ENCODE measurements around the gene GSTT4.
"Not testable (repeated sequence)": the region's sequence is repeated elsewhere in the genome, so short reads cannot be mapped to it uniquely, and the experiment has no call there.

GSTT4 gene

GRCh38 chr22:24023204-24023789 lies 18.0 kb upstream of the GSTT4 start:
- no peak for DNase-seq

GRCh38 chr22:24021304-24021703 lies 16.1 kb upstream of the GSTT4 start:
- no peak for DNase-seq

GRCh38 chr22:24016156-24016555 lies 10.9 kb upstream of the GSTT4 start:
- no peak for DNase-seq

- DNase-seq, result peak in 1 of 2 experiments; percentile 27
Observed at GRCh38 chr22:24011735-24012068, 6.4 kb upstream of the GSTT4 start.

GRCh38 chr22:24010018-24010391 lies 4.8 kb upstream of the GSTT4 start:
- DNase-seq, result no peak

- DNase-seq, result no peak
Observed at GRCh38 chr22:24009227-24010017, 4.2 kb upstream of the GSTT4 start.

GRCh38 chr22:24008381-24009226 lies 3.4 kb upstream of the GSTT4 start:
- no peak for DNase-seq

- no peak for DNase-seq
Observed at GRCh38 chr22:24008022-24008283, 2.7 kb upstream of the GSTT4 start.

- no peak for DNase-seq
Observed at GRCh38 chr22:24007253-24008021, 2.2 kb upstream of the GSTT4 start.

GRCh38 chr22:24006914-24007214 lies 1.6 kb upstream of the GSTT4 start:
- no peak for DNase-seq

GRCh38 chr22:24006207-24006913 lies 1.1 kb upstream of the GSTT4 start:
- no peak for DNase-seq

- no peak for DNase-seq
Observed at GRCh38 chr22:24003887-24004286, 1.4 kb downstream of the GSTT4 start.

- DNase-seq, result no peak
Observed at GRCh38 chr22:24002851-24003250, 2.4 kb downstream of the GSTT4 start.

GRCh38 chr22:24002272-24002671 lies 3.0 kb downstream of the GSTT4 start:
- no peak for DNase-seq

- no peak for DNase-seq
Observed at GRCh38 chr22:24001314-24001713, 3.9 kb downstream of the GSTT4 start.

GRCh38 chr22:23999779-24000178 lies 5.5 kb downstream of the GSTT4 start:
- not testable (repeated sequence) for DNase-seq

GRCh38 chr22:23997092-23997491 lies 8.2 kb downstream of the GSTT4 start:
- DNase-seq, result no peak

- not testable (repeated sequence) for DNase-seq
Observed at GRCh38 chr22:23993581-23994177, 11.6 kb downstream of the GSTT4 start.

- not testable (repeated sequence) for DNase-seq
Observed at GRCh38 chr22:23993080-23993479, 12.2 kb downstream of the GSTT4 start.

GRCh38 chr22:23989583-23990244 lies 15.5 kb downstream of the GSTT4 start:
- DNase-seq, result not testable (repeated sequence)

GRCh38 chr22:23986538-23987178 lies 18.6 kb downstream of the GSTT4 start:
- DNase-seq, result not testable (repeated sequence)

Measured in NCI-H2081 (cell line).